ENCODE data around the gene HSP90B1. TPM values are rescaled to one million over a fixed set of nuclear protein-coding genes. Genes with fewer than 3 reads are reported as not detected.

HSP90B1 gene
- total RNA-seq, 1 experiment from 2014 or later: 888 TPM

- H3K4me3 ChIP-seq (replicated peaks in 1 of 2; ENCODE audit: low read depth in 1 of 2, low read length in 2 of 2): peak overlapping the region; percentile 88 to 90
- intact Hi-C loops (cut with micrococcal nuclease): loop anchor here (1.0 to 5.0 kb wide), 3 partner anchors 8 to 144 kb away; a partner anchor contains a TSS
- 0 out of 4 replicates have a peak, but pooled peaks cover 0 to 4% of the 10 kb centered on the region in 2 experiments for H3K36me3 ChIP-seq (ENCODE audit: control insufficient read depth in 1 of 2, insufficient read depth in 2 of 2, low read length in 2 of 2)
- no peaks in the 10 kb centered on the region for H4K20me1 ChIP-seq (ENCODE audit: insufficient read depth)
- H3K4me1 ChIP-seq (ENCODE audit: control insufficient read depth in 1 of 2, insufficient read depth in 2 of 2, low read length in 2 of 2): peaks cover 5 to 24% of the 10 kb centered on the region in 2 experiments; a peak in 3 of 4 replicates
- H3K27ac ChIP-seq (ENCODE audit: low read depth, low read length): peak overlapping the region; percentile 78
- BruUV-seq (replicated peaks): TSS peak; percentile 93
- H2AFZ ChIP-seq (ENCODE audit: low read depth, low read length, poor library complexity, severe bottlenecking): no peak overlapping the region
- H3K9ac ChIP-seq (ENCODE audit: low read length): peak overlapping the region; percentile 89
- CTCF ChIA-PET: interaction anchor here (1.0 to 1.2 kb wide), 3 partner anchors 8 to 144 kb away, joined by 3 to 5 read pairs (median 3); partner anchors contain the start of gene HSP90B1
- H3K9me3 ChIP-seq (ENCODE audit: control insufficient read depth in 1 of 2, insufficient read depth in 1 of 2, low read depth in 1 of 2, low read length in 2 of 2): no peaks in the 10 kb centered on the region
- ATAC-seq (no peak), DNase-seq (ENCODE audit: low read depth, low spot score) (no peak)
- TF ChIP-seq JUND (IDR thresholded peaks at IDR 0.05) (no peak), SRF (IDR thresholded peaks at IDR 0.05; ENCODE audit: low read depth) (0 out of 2 replicates have a peak, but pooled peaks have one; percentile 2)
- RAD21 ChIA-PET (ENCODE audit: low non-redundant PET in 1 of 2, low total read pairs in 2 of 2, uncharacterized antibody in 2 of 2, unreplicated experiment in 2 of 2): interaction anchor here (0.7 to 0.9 kb wide), 2 partner anchors 8 kb away, joined by 3 read pairs; a partner anchor contains a TSS
- no peaks in the 10 kb centered on the region for H3K27me3 ChIP-seq (ENCODE audit: insufficient read depth, low read length)
- POLR2A ChIA-PET: interaction anchor here (0.6 to 1.9 kb wide), 13 partner anchors 9 to 124 kb away, joined by 3 to 40 read pairs (median 4); partner anchors contain the start of genes HSP90B1 and NT5DC3
- H3K4me2 ChIP-seq (ENCODE audit: low read length): peak overlapping the region; percentile 94
- peaks cover 63% of the 10 kb centered on the region for H3K79me2 ChIP-seq (ENCODE audit: insufficient read depth, low read length)
- no peaks in the 10 kb centered on the region for H3K9me2 ChIP-seq (ENCODE audit: insufficient read depth)
Measured at GRCh38 chr12:103965255-103965589, 35.0 kb downstream of the HSP90B1 start.

DNA sequence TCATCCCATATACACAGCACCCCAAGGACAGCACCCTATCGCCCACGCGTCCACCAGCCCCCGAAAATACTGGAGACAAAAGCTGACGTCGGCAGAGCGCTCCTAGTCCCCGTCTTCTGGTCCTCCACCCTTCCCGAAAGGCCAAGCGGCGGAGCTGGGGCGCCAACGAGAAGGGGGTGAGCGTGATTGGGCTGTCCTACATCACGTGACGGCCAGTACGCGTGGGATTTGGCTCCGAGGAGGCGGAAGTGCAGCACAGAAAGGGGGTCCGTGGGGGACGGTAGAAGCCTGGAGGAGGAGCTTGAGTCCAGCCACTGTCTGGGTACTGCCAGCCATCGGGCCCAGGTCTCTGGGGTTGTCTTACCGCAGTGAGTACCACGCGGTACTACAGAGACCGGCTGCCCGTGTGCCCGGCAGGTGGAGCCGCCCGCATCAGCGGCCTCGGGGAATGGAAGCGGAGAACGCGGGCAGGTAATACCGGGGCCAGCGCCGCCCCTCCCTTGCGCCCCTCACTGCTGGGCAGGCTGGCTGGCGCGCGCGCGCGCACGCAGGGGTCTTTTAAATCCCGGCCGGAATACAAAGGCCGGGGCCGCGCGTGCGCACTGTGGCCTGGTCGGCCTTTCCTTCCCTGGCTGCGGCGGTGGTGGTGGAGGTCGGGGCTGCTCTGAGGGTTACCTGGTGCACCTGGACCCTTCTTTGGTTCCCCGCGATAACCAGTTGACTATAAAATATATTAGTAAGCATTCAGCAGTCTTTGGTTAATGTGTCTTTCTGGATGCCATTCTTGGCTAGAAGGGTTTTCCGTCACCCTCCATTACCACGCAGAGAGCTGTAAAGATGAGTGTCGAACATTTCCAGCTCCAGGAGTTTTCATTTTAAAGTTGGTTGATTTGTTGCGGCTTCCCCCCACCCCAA lies 35.6 kb downstream of the HSP90B1 start, which contains the start of gene TDG:
Gene TDG, plus strand, starts transcription at position 283 of the 915 bp plus-strand sequence. Its CDS starts 166 bp downstream, at position 449.
- H3K27me3 ChIP-seq (ENCODE audit: insufficient read depth, low read length): no peaks in the 10 kb centered on the region
- H3K4me3 ChIP-seq (replicated peaks in 1 of 2; ENCODE audit: low read depth in 1 of 2, low read length in 2 of 2): peak within 1 kb of the TSS; percentile 88 to 90
- ATAC-seq (peak; percentile 95), DNase-seq (ENCODE audit: low read depth, low spot score) (peak; percentile 98)
- H3K79me2 ChIP-seq (ENCODE audit: insufficient read depth, low read length): peaks cover 69% of the 10 kb centered on the region
- POLR2A ChIA-PET: interaction anchor here (0.6 to 1.9 kb wide), 15 partner anchors 8 to 343 kb away, joined by 3 to 40 read pairs (median 4); partner anchors contain the start of genes HSP90B1 and NT5DC3
- H3K36me3 ChIP-seq (ENCODE audit: control insufficient read depth in 1 of 2, insufficient read depth in 2 of 2, low read length in 2 of 2): 0 out of 4 replicates have a peak, but pooled peaks cover 0 to 6% of the 10 kb centered on the region in 2 experiments
- RAD21 ChIA-PET (ENCODE audit: low non-redundant PET in 1 of 2, low total read pairs in 2 of 2, uncharacterized antibody in 2 of 2, unreplicated experiment in 2 of 2): interaction anchor here (0.7 to 0.9 kb wide), 2 partner anchors 9 kb away, joined by 3 read pairs; a partner anchor contains a TSS
- H3K4me1 ChIP-seq (ENCODE audit: control insufficient read depth in 1 of 2, insufficient read depth in 2 of 2, low read length in 2 of 2): peaks cover 5 to 23% of the 10 kb centered on the region in 2 experiments; a peak in 3 of 4 replicates
- H3K9ac ChIP-seq (ENCODE audit: low read length): peak within 1 kb of the TSS; percentile 89
- BruUV-seq (replicated peaks): TSS peak; percentile 59
- H4K20me1 ChIP-seq (ENCODE audit: insufficient read depth): no peaks in the 10 kb centered on the region
- peak within 1 kb of the TSS; percentile 94 for H3K4me2 ChIP-seq (ENCODE audit: low read length)
- CTCF ChIA-PET: interaction anchor here (1.0 to 1.2 kb wide), 3 partner anchors 9 to 143 kb away, joined by 3 to 5 read pairs (median 3); partner anchors contain the start of gene HSP90B1
- H3K27ac ChIP-seq (ENCODE audit: low read depth, low read length): peak within 1 kb of the TSS; percentile 78
- H3K9me2 ChIP-seq (ENCODE audit: insufficient read depth): no peaks in the 10 kb centered on the region
- H3K9me3 ChIP-seq (ENCODE audit: control insufficient read depth in 1 of 2, insufficient read depth in 1 of 2, low read depth in 1 of 2, low read length in 2 of 2): no peaks in the 10 kb centered on the region
- H2AFZ ChIP-seq (ENCODE audit: low read depth, low read length, poor library complexity, severe bottlenecking): peak within 1 kb of the TSS; percentile 24
- intact Hi-C loops (cut with micrococcal nuclease): loop anchor here (1.0 to 5.0 kb wide), 3 partner anchors 9 to 143 kb away; a partner anchor contains a TSS
- no peak for TF ChIP-seq RAD21 (IDR thresholded peaks at IDR 0.05; ENCODE audit: low read depth)
- TF ChIP-seq, protein P1, sequence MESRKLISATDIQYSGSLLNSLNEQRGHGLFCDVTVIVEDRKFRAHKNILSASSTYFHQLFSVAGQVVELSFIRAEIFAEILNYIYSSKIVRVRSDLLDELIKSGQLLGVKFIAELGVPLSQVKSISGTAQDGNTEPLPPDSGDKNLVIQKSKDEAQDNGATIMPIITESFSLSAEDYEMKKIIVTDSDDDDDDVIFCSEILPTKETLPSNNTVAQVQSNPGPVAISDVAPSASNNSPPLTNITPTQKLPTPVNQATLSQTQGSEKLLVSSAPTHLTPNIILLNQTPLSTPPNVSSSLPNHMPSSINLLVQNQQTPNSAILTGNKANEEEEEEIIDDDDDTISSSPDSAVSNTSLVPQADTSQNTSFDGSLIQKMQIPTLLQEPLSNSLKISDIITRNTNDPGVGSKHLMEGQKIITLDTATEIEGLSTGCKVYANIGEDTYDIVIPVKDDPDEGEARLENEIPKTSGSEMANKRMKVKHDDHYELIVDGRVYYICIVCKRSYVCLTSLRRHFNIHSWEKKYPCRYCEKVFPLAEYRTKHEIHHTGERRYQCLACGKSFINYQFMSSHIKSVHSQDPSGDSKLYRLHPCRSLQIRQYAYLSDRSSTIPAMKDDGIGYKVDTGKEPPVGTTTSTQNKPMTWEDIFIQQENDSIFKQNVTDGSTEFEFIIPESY (IDR thresholded peaks at IDR 0.05; ENCODE audit: extremely low read depth, insufficient replicate concordance, low read length): no peak
- TF ChIP-seq EZH2phosphoT487 (IDR thresholded peaks at IDR 0.05; ENCODE audit: borderline replicate concordance): no peak
- peak; percentile 97 for TF ChIP-seq POLR2AphosphoS5 (IDR thresholded peaks at IDR 0.05; ENCODE audit: low read depth, low read length)
- peak; percentile 55 for TF ChIP-seq TCF7L2 (IDR thresholded peaks at IDR 0.05; ENCODE audit: borderline replicate concordance, extremely low read depth, insufficient read depth, insufficient read length)
- TF ChIP-seq FOSL1 (IDR thresholded peaks at IDR 0.05; ENCODE audit: low read depth): no peak; the same call in 1 of the 2 replicates
- TF ChIP-seq, protein P2, sequence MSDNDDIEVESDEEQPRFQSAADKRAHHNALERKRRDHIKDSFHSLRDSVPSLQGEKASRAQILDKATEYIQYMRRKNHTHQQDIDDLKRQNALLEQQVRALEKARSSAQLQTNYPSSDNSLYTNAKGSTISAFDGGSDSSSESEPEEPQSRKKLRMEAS (IDR thresholded peaks at IDR 0.05): peak; percentile 96
- no peak for TF ChIP-seq ZNF274 (IDR thresholded peaks at IDR 0.05; ENCODE audit: low read depth, low read length)
- TF ChIP-seq EGR1 (IDR thresholded peaks at IDR 0.05; ENCODE audit: low read depth): peak; percentile 73
- TF ChIP-seq ATF3 (IDR thresholded peaks at IDR 0.05): no peak
- TF ChIP-seq POLR2A (IDR thresholded peaks at IDR 0.05; ENCODE audit: borderline replicate concordance, extremely low read depth, insufficient read depth, insufficient read length): peak; percentile 90
- TF ChIP-seq EZH2 (IDR thresholded peaks at IDR 0.05): no peak
- no peak for TF ChIP-seq CEBPB (IDR thresholded peaks at IDR 0.05; ENCODE audit: low read depth)
- TF ChIP-seq CBX3 (IDR thresholded peaks at IDR 0.05; ENCODE audit: low read depth): peak; percentile 77; the same call in 1 of the 2 replicates
- TF ChIP-seq SRF (IDR thresholded peaks at IDR 0.05; ENCODE audit: low read depth): 0 out of 2 replicates have a peak, but pooled peaks have one; percentile 60

Measured in HCT116 (cell line).